Liver (tissue), 9 donors: ENCODE data around the gene POU2AF3. TPM values are rescaled to one million over a fixed set of nuclear protein-coding genes. Genes with fewer than 3 reads are reported as not detected.

Experiments
- DNase-seq: peaks from one replicate; pipeline ENCODE4 v3.0.0-alpha.2; 2017; ENCODE audit warnings: low spot score
- H3K27ac ChIP-seq, 2 donors: one replicate each; pipeline ENCODE4 v1.7.0; 2013; ENCODE audit warnings: inconsistent platforms in 2 of 2, low read length in 2 of 2, control low read depth in 1 of 2, low read depth in 1 of 2, mild to moderate bottlenecking in 1 of 2
- H3K27me3 ChIP-seq, 4 donors: one replicate each; pipeline versions ENCODE4 v1.6.1 to v1.7.0; 2013; ENCODE audit warnings: low read length in 3 of 4, inconsistent platforms in 1 of 4, mild to moderate bottlenecking in 1 of 4, moderate library complexity in 1 of 4; ENCODE audit not compliant: control insufficient read depth in 4 of 4, insufficient read depth in 4 of 4
- H3K36me3 ChIP-seq, 4 donors: one replicate each; pipeline versions ENCODE4 v1.6.1 to v1.7.0; 2013; ENCODE audit warnings: low read length in 3 of 4, mild to moderate bottlenecking in 3 of 4, low read depth in 1 of 4, moderate library complexity in 1 of 4; ENCODE audit not compliant: control insufficient read depth in 4 of 4, insufficient read depth in 3 of 4
- H3K4me1 ChIP-seq, 4 donors: one replicate each; pipeline versions ENCODE4 v1.6.1 to v1.7.0; 2013; ENCODE audit warnings: low read length in 3 of 4, mild to moderate bottlenecking in 3 of 4, moderate library complexity in 1 of 4; ENCODE audit not compliant: control insufficient read depth in 4 of 4, insufficient read depth in 4 of 4
- H3K4me3 ChIP-seq, 3 donors: one replicate each; pipeline versions ENCODE4 v1.6.1 to v1.7.0; 2013; ENCODE audit warnings: low read length in 3 of 3, control low read depth in 1 of 3, low read depth in 1 of 3, mild to moderate bottlenecking in 1 of 3
- H3K9ac ChIP-seq, 2 donors: one replicate each; pipeline ENCODE4 v1.7.0; 2013; ENCODE audit warnings: low read length in 2 of 2, mild to moderate bottlenecking in 2 of 2, moderate library complexity in 2 of 2, control low read depth in 1 of 2, low read depth in 1 of 2
- H3K9me3 ChIP-seq, 4 donors: one replicate each; pipeline versions ENCODE4 v1.6.1 to v1.7.0; 2013; ENCODE audit warnings: low read length in 3 of 4; ENCODE audit not compliant: control insufficient read depth in 4 of 4
- EGR1 ChIP-seq, 2 donors: IDR thresholded peaks; 2 replicates each; pipeline ENCODE4 v1.6.1; 2016 to 2018; ENCODE audit warnings: antibody characterized with exemption in 2 of 2, low read depth in 2 of 2
- FOXA1 ChIP-seq: IDR thresholded peaks from 2 replicates; pipeline ENCODE4 v1.6.1; 2016; ENCODE audit warnings: antibody characterized with exemption
- FOXA2 ChIP-seq: IDR thresholded peaks from 2 replicates; pipeline ENCODE4 v1.6.1; 2016; ENCODE audit warnings: antibody characterized with exemption
- GABPA ChIP-seq, 2 donors: IDR thresholded peaks in 1 of 2; conservative IDR thresholded peaks in 1 of 2; 2 replicates each; pipeline ENCODE4 v1.6.1; 2016; ENCODE audit warnings: antibody characterized with exemption in 2 of 2, mild to moderate bottlenecking in 1 of 2, moderate library complexity in 1 of 2
- HNF4A ChIP-seq, 2 donors: conservative IDR thresholded peaks; 2 replicates each; pipeline ENCODE4 v1.6.1; 2016; ENCODE audit warnings: antibody characterized with exemption in 2 of 2, mild to moderate bottlenecking in 2 of 2
- HNF4G ChIP-seq: IDR thresholded peaks from 2 replicates; pipeline ENCODE4 v1.6.1; 2016; ENCODE audit warnings: antibody characterized with exemption
- MAX ChIP-seq: IDR thresholded peaks from 2 replicates; pipeline ENCODE4 v1.6.1; 2016; ENCODE audit warnings: antibody characterized with exemption
- NR2F2 ChIP-seq: IDR thresholded peaks from 2 replicates; pipeline ENCODE4 v1.6.1; 2016; ENCODE audit warnings: antibody characterized with exemption
- RAD21 ChIP-seq, 2 donors: IDR thresholded peaks; 2 replicates each; pipeline ENCODE4 v1.6.1; 2016; ENCODE audit warnings: antibody characterized with exemption in 2 of 2, mild to moderate bottlenecking in 2 of 2
- REST ChIP-seq: IDR thresholded peaks from 2 replicates; pipeline ENCODE4 v1.6.1; 2016; ENCODE audit warnings: antibody characterized with exemption, mild to moderate bottlenecking
- RXRA ChIP-seq, 2 donors: IDR thresholded peaks; 2 replicates each; pipeline ENCODE4 v1.6.1; 2017 to 2018; ENCODE audit warnings: antibody characterized with exemption in 2 of 2, mild to moderate bottlenecking in 1 of 2
- SP1 ChIP-seq: IDR thresholded peaks from 2 replicates; pipeline ENCODE4 v1.6.1; 2018; ENCODE audit warnings: antibody characterized with exemption, mild to moderate bottlenecking
- TAF1 ChIP-seq: conservative IDR thresholded peaks from 2 replicates; pipeline ENCODE4 v1.6.1; 2016; ENCODE audit warnings: antibody characterized with exemption, mild to moderate bottlenecking
- YY1 ChIP-seq: IDR thresholded peaks from 2 replicates; pipeline ENCODE4 v1.6.1; 2016; ENCODE audit warnings: antibody characterized with exemption, mild to moderate bottlenecking
- ZBTB33 ChIP-seq: IDR thresholded peaks from 2 replicates; pipeline ENCODE4 v1.6.1; 2016; ENCODE audit warnings: antibody characterized with exemption
- WGBS: extraction: QIAGEN DNeasy Blood & Tissue Kit; methylation state at CpG from one replicate; pipeline ENCODE4 v1.1.7; 2013; 5-methylcytosine and 5-hydroxymethylcytosine counted together
- polyA plus RNA-seq, 2 donors: library from polyadenylated mRNA; stranded (reverse) in 1 of 2; unstranded in 1 of 2; fragments of 200-250 nt in 1 of 2; fragments of >200 nt in 1 of 2; fragmentation: Nextera tagmentation in 1 of 2; extraction: Ambion mirVana in 1 of 2; gene quantifications; one replicate each; pipeline versions ENCODE4 v1.2.1 to v1.2.3, GENCODE V29; 2013 to 2015
- total RNA-seq, 2 donors: library from RNA; depleted of rRNA; stranded (reverse); fragments of >200 nt; gene quantifications; one replicate each; pipeline ENCODE4 v1.2.3, GENCODE V29; 2014
- TF ChIP-seq, protein P1 (sequence below): fragments of 150-350 bp; IDR thresholded peaks from 2 replicates; pipeline ENCODE4 v1.5.1; 2017; ENCODE audit warnings: improper control_type of control experiment, low read depth, low read length; ENCODE audit not compliant: missing input control
- donor health status: healthy.
- donor health status: healthy.
- donor health status: healthy.
- donor health status: healthy.
- donor health status: healthy.

POU2AF3 gene
- total and polyA plus RNA-seq, 4 donors: 0.17 to 0.68 (median 0.49) TPM

DNA sequence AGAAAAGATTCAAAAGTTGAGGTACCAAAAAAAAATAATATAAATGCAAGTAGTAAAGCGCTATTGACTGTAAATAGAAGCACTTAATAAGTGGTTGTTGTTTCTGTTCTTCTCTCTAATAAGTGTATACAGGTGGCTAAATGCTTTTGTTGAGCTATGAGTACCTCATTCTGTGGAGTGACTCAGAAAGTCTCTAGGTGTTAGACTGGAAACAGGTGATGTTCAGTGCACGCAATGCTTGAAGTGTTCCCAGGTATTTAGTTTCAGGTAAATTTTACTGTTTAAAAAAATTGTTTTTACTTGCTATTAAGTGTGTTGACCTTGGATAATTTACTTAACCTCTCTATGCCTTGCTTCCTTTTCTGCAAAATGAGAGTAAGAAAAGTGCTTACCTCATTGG, 24.2 kb downstream of the POU2AF3 start:
- Histone ChIP-seq H3K4me1 (peaks cover 0 to 13% (median 5%) of the 10 kb centered on the region in 4 donors), H3K36me3 (no peaks in the 10 kb centered on the region), H3K9ac (no peak overlapping the region), H3K9me3 (no peaks in the 10 kb centered on the region), H3K27me3 (no peaks in the 10 kb centered on the region), H3K4me3 (no peak overlapping the region), H3K27ac (no peak overlapping the region)
- no peak for DNase-seq
- no peak for TF ChIP-seq GABPA (IDR thresholded peaks at IDR 0.05 in 1 of 2, conservative IDR thresholded peaks at IDR 0.05 in 1 of 2)
- TF ChIP-seq MAX: no peak
- no peak for TF ChIP-seq HNF4A (conservative IDR thresholded peaks at IDR 0.05)
- no peak for TF ChIP-seq HNF4G
- TF ChIP-seq FOXA2: no peak
- TF ChIP-seq RXRA (IDR thresholded peaks at IDR 0.05): no peak
- TF ChIP-seq FOXA1: no peak
- 98% methylated on average over 2 of the region's 2 CpGs for WGBS

DNA sequence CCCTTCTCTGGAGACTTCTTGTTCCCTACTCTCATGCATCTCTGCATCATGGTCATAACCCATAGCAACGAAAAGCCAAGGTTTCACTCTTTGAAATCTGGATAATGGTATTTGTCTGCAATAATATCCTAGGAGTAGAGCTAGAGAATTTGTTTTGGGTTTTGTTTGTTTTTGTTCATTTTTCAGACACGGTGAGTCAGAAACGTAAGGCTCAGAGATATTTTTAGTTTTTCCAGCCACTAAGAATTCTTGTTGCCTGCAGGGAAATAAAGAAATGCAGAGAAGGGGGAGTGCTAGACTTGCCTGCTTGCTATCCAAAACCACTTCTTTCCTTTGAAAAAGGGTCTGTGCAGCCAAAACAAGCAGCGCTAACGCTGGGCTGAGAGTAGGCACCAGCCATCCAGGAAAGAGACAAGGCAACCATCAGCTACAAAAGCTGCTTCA, 26.0 kb downstream of the POU2AF3 start:
- Histone ChIP-seq H3K4me1 (peaks cover 2 to 20% (median 10%) of the 10 kb centered on the region in 4 donors), H3K27ac (no peak overlapping the region), H3K27me3 (no peaks in the 10 kb centered on the region), H3K4me3 (no peak overlapping the region), H3K9me3 (no peaks in the 10 kb centered on the region), H3K9ac (no peak overlapping the region), H3K36me3 (no peaks in the 10 kb centered on the region)
- TF ChIP-seq RAD21 (IDR thresholded peaks at IDR 0.05): no peak
- no peak for TF ChIP-seq NR2F2
- 85% methylated on average over 5 of the region's 5 CpGs for WGBS
- no peak for DNase-seq

- TF ChIP-seq TAF1 (no peak), HNF4G (no peak), SP1 (no peak), RAD21 (IDR thresholded peaks at IDR 0.05) (no peak), REST (no peak), YY1 (no peak), EGR1 (IDR thresholded peaks at IDR 0.05; ENCODE audit: low read depth in 2 of 2) (no peak), NR2F2 (no peak), GABPA (IDR thresholded peaks at IDR 0.05 in 1 of 2, conservative IDR thresholded peaks at IDR 0.05 in 1 of 2) (no peak), RXRA (IDR thresholded peaks at IDR 0.05) (no peak), HNF4A (conservative IDR thresholded peaks at IDR 0.05) (no peak), ZBTB33 (no peak)
- TF ChIP-seq, protein P1, sequence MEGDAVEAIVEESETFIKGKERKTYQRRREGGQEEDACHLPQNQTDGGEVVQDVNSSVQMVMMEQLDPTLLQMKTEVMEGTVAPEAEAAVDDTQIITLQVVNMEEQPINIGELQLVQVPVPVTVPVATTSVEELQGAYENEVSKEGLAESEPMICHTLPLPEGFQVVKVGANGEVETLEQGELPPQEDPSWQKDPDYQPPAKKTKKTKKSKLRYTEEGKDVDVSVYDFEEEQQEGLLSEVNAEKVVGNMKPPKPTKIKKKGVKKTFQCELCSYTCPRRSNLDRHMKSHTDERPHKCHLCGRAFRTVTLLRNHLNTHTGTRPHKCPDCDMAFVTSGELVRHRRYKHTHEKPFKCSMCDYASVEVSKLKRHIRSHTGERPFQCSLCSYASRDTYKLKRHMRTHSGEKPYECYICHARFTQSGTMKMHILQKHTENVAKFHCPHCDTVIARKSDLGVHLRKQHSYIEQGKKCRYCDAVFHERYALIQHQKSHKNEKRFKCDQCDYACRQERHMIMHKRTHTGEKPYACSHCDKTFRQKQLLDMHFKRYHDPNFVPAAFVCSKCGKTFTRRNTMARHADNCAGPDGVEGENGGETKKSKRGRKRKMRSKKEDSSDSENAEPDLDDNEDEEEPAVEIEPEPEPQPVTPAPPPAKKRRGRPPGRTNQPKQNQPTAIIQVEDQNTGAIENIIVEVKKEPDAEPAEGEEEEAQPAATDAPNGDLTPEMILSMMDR: no peak
- Histone ChIP-seq H3K4me3 (no peak overlapping the region), H3K9ac (no peak overlapping the region), H3K4me1 (peaks cover 2 to 28% (median 14%) of the 10 kb centered on the region in 4 donors), H3K27me3 (no peaks in the 10 kb centered on the region), H3K27ac (no peak overlapping the region), H3K9me3 (no peaks in the 10 kb centered on the region), H3K36me3 (no peaks in the 10 kb centered on the region)
- no peak for DNase-seq
- WGBS: 95% methylated on average over 5 of the region's 5 CpGs
Observed at GRCh38 chr11:111325259-111325658, 26.9 kb downstream of the POU2AF3 start.
